ENCODE data around the gene CAB39L. TPM values are rescaled to one million over a fixed set of nuclear protein-coding genes. Genes with fewer than 3 reads are reported as not detected.
A peak's percentile ranks its signal among the peaks of the same experiment; 100 is the strongest.

Gene CAB39L
- total and polyA plus RNA-seq, 2 of the 13 experiments (the other 11 are each of a cell fraction or from before 2014, with no cell fraction given), result 3.1 to 6.1 TPM

DNA sequence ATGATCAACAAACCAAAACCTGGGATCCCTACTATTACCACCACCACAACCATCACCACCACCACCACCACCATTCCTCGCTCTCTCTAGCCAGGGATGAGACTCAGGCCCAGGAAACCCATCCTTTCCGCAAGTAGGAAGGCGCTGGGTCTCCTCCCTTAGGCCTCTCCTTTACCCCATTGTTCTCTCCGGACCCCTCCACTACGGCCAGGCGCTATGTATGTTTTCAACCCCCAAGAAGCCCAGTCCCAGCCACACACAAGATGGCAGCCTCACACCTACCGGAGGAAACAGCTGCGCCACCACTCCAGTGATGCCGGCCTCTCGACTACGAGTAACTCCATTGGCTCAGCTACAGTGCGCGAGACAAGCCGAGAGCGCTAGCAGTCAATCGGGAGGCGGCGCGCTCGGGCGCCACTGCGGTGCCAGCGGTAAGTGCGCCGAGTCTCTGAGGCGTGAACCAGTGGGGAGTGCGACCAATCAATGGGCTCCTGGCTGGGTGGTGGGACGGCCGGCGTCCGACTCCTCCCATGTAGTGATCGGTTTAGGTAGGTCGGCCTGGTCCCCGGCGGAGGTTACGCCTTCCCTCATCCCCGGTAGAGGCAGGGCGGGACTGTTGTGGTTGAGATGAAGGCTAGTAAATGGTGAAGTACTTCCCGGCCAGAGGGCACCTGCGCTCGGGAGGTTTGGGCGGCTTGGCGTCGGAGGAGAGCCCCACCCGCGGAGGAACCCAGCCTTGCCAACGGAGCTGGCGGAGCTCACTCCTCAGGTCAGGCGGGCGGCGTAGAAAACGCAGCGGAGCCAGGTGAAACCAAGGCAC, at the start of gene CAB39L, which contains the start of gene SETDB2 (continued):
- TF ChIP-seq, protein P1, sequence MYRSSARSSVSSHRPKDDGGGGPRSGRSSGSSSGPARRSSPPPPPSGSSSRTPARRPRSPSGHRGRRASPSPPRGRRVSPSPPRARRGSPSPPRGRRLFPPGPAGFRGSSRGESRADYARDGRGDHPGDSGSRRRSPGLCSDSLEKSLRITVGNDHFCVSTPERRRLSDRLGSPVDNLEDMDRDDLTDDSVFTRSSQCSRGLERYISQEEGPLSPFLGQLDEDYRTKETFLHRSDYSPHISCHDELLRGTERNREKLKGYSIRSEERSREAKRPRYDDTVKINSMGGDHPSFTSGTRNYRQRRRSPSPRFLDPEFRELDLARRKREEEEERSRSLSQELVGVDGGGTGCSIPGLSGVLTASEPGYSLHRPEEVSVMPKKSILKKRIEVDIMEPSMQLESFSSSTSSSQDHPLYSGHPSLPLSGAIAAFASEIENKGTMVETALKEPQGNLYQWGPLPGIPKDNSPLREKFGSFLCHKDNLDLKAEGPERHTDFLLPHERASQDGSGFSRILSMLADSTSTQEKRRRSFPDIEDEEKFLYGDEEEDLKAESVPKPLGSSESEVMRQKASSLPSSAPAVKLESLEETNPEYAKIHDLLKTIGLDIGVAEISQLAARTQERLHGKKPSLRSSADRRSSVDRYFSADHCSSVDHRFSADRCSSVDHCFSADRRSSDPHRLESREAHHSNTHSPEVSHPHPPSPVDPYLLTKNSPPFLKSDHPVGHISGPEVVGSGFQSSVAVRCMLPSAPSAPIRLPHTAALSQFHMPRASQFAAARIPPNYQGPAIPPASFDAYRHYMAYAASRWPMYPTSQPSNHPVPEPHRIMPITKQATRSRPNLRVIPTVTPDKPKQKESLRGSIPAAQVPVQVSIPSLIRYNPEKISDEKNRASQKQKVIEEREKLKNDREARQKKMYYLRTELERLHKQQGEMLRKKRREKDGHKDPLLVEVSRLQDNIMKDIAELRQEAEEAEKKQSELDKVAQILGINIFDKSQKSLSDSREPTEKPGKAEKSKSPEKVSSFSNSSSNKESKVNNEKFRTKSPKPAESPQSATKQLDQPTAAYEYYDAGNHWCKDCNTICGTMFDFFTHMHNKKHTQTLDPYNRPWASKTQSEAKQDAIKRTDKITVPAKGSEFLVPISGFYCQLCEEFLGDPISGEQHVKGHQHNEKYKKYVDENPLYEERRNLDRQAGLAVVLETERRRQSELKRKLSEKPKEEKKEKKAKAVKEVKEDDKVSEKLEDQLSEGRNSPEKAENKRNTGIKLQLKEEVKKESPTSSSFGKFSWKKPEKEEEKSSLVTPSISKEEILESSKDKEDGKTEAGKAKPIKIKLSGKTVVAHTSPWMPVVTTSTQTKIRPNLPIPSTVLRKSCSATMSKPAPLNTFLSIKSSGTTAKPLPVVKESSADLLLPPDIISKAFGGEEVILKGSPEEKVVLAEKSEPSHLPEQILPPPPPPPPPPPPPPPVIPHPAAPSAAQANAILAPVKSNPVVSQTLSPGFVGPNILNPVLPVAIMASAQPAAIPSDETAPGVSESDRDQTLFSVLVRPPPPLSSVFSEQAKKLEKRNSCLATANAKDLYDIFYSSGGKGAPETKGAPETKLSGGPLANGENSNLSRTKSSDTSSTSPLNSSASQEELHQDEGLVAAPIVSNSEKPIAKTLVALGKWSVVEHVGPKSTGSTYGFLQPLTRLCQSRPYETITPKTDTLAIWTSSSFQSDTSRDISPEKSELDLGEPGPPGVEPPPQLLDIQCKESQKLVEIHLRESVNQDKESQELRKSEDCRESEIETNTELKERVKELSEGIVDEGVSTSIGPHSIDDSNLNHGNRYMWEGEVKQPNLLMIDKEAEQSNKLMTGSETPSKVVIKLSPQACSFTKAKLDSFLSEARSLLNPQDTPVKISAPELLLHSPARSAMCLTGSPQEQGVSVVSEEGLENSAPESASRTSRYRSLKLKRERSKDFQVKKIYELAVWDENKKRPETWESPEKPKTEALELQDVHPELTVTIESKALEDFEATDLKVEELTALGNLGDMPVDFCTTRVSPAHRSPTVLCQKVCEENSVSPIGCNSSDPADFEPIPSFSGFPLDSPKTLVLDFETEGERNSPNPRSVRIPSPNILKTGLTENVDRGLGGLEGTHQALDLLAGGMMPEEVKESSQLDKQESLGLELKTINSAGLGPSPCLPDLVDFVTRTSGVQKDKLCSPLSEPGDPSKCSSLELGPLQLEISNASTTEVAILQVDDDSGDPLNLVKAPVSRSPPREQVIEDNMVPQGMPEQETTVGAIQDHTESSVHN (CRISPR knock-in tag; IDR thresholded peaks at IDR 0.05), result no peak
- TF ChIP-seq TBL1XR1 (IDR thresholded peaks at IDR 0.05; ENCODE audit: borderline replicate concordance, low read length, partially characterized antibody) (no peak), NFYB (CRISPR knock-in tag; IDR thresholded peaks at IDR 0.05) (peak; percentile 90), ZFP37 (CRISPR knock-in tag; IDR thresholded peaks at IDR 0.05; ENCODE audit: borderline replicate concordance) (no peak), ZSCAN5A (CRISPR knock-in tag; IDR thresholded peaks at IDR 0.05; ENCODE audit: borderline replicate concordance) (0 out of 2 replicates have a peak, but pooled peaks have one; percentile 16), KLF9 (CRISPR knock-in tag; IDR thresholded peaks at IDR 0.05; ENCODE audit: low read depth) (0 out of 2 replicates have a peak, but pooled peaks have one; percentile 16), BRCA1 (CRISPR knock-in tag; IDR thresholded peaks at IDR 0.05) (no peak; the same call in 1 of the 2 replicates), MYNN (CRISPR knock-in tag; IDR thresholded peaks at IDR 0.05; ENCODE audit: low read depth) (no peak)
- TF ChIP-seq, protein P2, sequence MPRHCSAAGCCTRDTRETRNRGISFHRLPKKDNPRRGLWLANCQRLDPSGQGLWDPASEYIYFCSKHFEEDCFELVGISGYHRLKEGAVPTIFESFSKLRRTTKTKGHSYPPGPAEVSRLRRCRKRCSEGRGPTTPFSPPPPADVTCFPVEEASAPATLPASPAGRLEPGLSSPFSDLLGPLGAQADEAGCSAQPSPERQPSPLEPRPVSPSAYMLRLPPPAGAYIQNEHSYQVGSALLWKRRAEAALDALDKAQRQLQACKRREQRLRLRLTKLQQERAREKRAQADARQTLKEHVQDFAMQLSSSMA (CRISPR knock-in tag; IDR thresholded peaks at IDR 0.05), result peak; percentile 100
- TF ChIP-seq, protein P3, sequence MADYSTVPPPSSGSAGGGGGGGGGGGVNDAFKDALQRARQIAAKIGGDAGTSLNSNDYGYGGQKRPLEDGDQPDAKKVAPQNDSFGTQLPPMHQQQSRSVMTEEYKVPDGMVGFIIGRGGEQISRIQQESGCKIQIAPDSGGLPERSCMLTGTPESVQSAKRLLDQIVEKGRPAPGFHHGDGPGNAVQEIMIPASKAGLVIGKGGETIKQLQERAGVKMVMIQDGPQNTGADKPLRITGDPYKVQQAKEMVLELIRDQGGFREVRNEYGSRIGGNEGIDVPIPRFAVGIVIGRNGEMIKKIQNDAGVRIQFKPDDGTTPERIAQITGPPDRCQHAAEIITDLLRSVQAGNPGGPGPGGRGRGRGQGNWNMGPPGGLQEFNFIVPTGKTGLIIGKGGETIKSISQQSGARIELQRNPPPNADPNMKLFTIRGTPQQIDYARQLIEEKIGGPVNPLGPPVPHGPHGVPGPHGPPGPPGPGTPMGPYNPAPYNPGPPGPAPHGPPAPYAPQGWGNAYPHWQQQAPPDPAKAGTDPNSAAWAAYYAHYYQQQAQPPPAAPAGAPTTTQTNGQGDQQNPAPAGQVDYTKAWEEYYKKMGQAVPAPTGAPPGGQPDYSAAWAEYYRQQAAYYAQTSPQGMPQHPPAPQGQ (CRISPR knock-in tag; IDR thresholded peaks at IDR 0.05; ENCODE audit: borderline replicate concordance), result no peak

Data from HepG2 (cell line).